Tibial nerve (tissue), 4 donors: ENCODE data around the gene AUTS2. TPM values are rescaled to one million over a fixed set of nuclear protein-coding genes. Genes with fewer than 3 reads are reported as not detected.

Experiments used
- DNase-seq, 2 donors: peaks; one replicate each; pipeline ENCODE4 v3.0.0-alpha.2; 2019; ENCODE audit warnings: low spot score in 2 of 2
- H3K27ac ChIP-seq, 4 donors: fragments of 200-600 bp; sonication (generic) in 3 of 4; one replicate each; pipeline ENCODE4 v1.5.1; 2017 to 2019; ENCODE audit warnings: mild to moderate bottlenecking in 1 of 4
- H3K27me3 ChIP-seq, 2 donors: fragments of 200-600 bp; sonication (generic) in 1 of 2; one replicate each; pipeline versions ENCODE4 v1.5.1 to v1.6.0; 2017 to 2019
- H3K36me3 ChIP-seq, 3 donors: fragments of 200-600 bp; sonication (generic); one replicate each; pipeline ENCODE4 v1.5.1; 2018 to 2019
- H3K4me1 ChIP-seq, 4 donors: fragments of 200-600 bp; sonication (generic) in 3 of 4; one replicate each; pipeline ENCODE4 v1.5.1; 2017 to 2019
- H3K4me3 ChIP-seq, 4 donors: fragments of 200-600 bp; sonication (generic) in 3 of 4; one replicate each; pipeline ENCODE4 v1.5.1; 2017 to 2019; ENCODE audit warnings: mild to moderate bottlenecking in 1 of 4, moderate library complexity in 1 of 4
- H3K9me3 ChIP-seq, 4 donors: fragments of 200-600 bp; sonication (generic) in 3 of 4; one replicate each; pipeline ENCODE4 v1.5.1; 2017 to 2019
- CTCF ChIP-seq, 5 experiments: fragments of 200-600 bp in 3 of 5; fragments of 450-650 bp in 2 of 5; sonication (generic) in 3 of 5; IDR thresholded peaks; one replicate each; pipeline ENCODE4 v1.5.1; 2016 to 2019; ENCODE audit warnings: antibody characterized with exemption in 5 of 5, mild to moderate bottlenecking in 3 of 5, moderate library complexity in 2 of 5
- EP300 ChIP-seq, 2 donors: sonication (generic); formaldehyde crosslinking; IDR thresholded peaks; one replicate each; pipeline ENCODE4 v1.6.1; 2017; ENCODE audit warnings: antibody characterized with exemption in 2 of 2, mild to moderate bottlenecking in 1 of 2
- POLR2A ChIP-seq, 2 donors: fragments of 450-650 bp; IDR thresholded peaks; one replicate each; pipeline ENCODE4 v1.6.1; 2017; ENCODE audit warnings: antibody characterized with exemption in 2 of 2, mild to moderate bottlenecking in 2 of 2, moderate library complexity in 2 of 2
- WGBS, 2 donors: methylation state at CpG; one replicate each; pipeline ENCODE4 v1.1.5; 2018; 5-methylcytosine and 5-hydroxymethylcytosine counted together
- total RNA-seq, 4 donors: library from RNA; depleted of rRNA; stranded (reverse); fragments of >200 nt; gene quantifications; one replicate each; pipeline ENCODE4 v1.1.0, GENCODE V29; 2016

Gene AUTS2
- total RNA-seq, 4 donors from 2014 or later, result 56.6 to 87.9 (median 71.6) TPM

DNA sequence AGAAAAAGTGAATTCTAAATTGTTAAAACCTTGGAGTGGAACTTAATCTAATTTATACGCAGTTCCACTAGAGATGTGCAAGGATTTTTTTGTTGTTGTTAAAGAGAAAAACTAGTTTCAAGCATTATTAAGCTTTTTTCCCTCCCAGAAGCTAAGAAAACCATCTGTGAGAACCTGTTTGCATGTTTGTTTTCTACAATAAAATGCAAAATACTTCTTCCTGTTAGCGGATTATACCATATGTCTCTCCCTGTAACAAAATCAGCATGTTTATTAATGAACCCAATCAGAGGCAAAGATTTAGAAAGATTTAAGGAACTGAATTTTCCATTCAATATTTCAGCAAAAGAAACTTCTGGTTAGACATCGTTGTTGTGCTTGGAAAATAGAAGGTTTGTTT lies 953.9 kb downstream of the AUTS2 start:
- H3K36me3 ChIP-seq, result no peaks in the 10 kb centered on the region
- no peaks in the 10 kb centered on the region for H3K27me3 ChIP-seq
- no peak overlapping the region for H3K27ac ChIP-seq
- TF ChIP-seq POLR2A (IDR thresholded peaks at IDR 0.05), result no peak
- TF ChIP-seq EP300 (IDR thresholded peaks at IDR 0.05), result no peak
- TF ChIP-seq CTCF (IDR thresholded peaks at IDR 0.05), result no peak
- 53 to 61% methylated on average over 3 of the region's 3 CpGs for WGBS, 2 donors
- H3K4me1 ChIP-seq, result no peaks in the 10 kb centered on the region
- no peak for DNase-seq
- H3K9me3 ChIP-seq, result peaks cover 0 to 3% (median 0%) of the 10 kb centered on the region in 4 donors
- H3K4me3 ChIP-seq, result no peak overlapping the region

DNA sequence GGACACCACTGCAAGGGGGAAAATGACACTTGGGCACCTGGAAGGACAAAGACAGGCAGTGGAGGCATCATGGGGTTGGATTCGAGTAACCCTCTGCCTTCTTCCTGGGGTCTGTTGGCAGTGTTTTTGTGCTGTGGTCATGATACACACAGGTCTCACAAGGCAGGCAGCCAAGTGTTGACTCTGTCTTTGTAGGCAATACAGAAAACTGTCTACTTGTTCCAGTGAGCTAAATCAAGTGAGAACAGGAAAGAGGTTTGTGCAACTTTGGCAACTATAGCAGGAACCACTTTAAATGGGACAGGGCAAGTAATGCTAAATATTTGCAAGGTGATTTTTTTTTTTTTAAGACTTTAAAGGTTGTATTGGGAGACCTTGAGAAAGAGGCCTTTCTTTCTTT lies 955.1 kb downstream of the AUTS2 start:
- Histone ChIP-seq H3K4me1 (no peaks in the 10 kb centered on the region), H3K9me3 (no peaks in the 10 kb centered on the region), H3K36me3 (no peaks in the 10 kb centered on the region), H3K27ac (no peak overlapping the region), H3K4me3 (no peak overlapping the region), H3K27me3 (no peaks in the 10 kb centered on the region)
- peak in 1 of 2 donors; percentile 18 for DNase-seq
- WGBS, 2 donors, result 60 to 83% methylated on average over 1 of the region's 1 CpG
- TF ChIP-seq CTCF (IDR thresholded peaks at IDR 0.05), result no peak

- H3K9me3 ChIP-seq, result peaks cover 0 to 4% (median 0%) of the 10 kb centered on the region in 4 donors
- no peak overlapping the region for H3K27ac ChIP-seq
- H3K36me3 ChIP-seq, result no peaks in the 10 kb centered on the region
- 80 to 94% methylated on average over 1 of the region's 1 CpG for WGBS, 2 donors
- DNase-seq, result no peak
- H3K27me3 ChIP-seq, result no peaks in the 10 kb centered on the region
- H3K4me3 ChIP-seq, result no peak overlapping the region
- no peaks in the 10 kb centered on the region for H3K4me1 ChIP-seq
- TF ChIP-seq CTCF (IDR thresholded peaks at IDR 0.05), result no peak
- TF ChIP-seq POLR2A (IDR thresholded peaks at IDR 0.05), result no peak
- no peak for TF ChIP-seq EP300 (IDR thresholded peaks at IDR 0.05)
Observed at GRCh38 chr7:70554646-70555045, 956.4 kb downstream of the AUTS2 start.

- Histone ChIP-seq H3K9me3 (peaks cover 0 to 4% (median 0%) of the 10 kb centered on the region in 4 donors), H3K4me3 (no peak overlapping the region), H3K4me1 (no peaks in the 10 kb centered on the region), H3K36me3 (no peaks in the 10 kb centered on the region), H3K27me3 (no peaks in the 10 kb centered on the region), H3K27ac (no peak overlapping the region)
- 89 to 100% methylated on average over 2 of the region's 2 CpGs for WGBS, 2 donors
- no peak for DNase-seq
- no peak for TF ChIP-seq EP300 (IDR thresholded peaks at IDR 0.05)
- TF ChIP-seq POLR2A (IDR thresholded peaks at IDR 0.05), result no peak
- no peak for TF ChIP-seq CTCF (IDR thresholded peaks at IDR 0.05)
Observed at GRCh38 chr7:70556761-70557160, 958.5 kb downstream of the AUTS2 start.

DNA sequence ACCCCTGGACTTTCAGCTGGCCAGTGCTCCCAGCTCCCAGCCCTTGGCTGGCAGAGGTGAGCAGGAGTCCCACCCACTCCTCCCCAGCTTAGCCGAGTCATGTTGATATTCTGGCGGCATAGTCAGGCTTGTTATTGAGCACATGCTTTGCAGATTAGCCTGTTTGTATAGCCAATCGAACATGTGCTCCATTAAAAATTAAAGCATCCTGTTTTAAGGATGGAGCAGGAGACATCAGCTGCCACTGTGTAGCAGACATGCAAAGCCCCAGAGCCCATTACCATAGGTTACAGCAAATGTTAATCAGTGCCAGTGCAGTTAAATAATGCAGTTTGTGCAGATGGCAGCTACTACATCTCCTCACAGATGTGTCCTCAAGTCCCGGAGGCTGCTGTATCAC lies 959.1 kb downstream of the AUTS2 start:
- Histone ChIP-seq H3K4me3 (no peak overlapping the region), H3K27ac (no peak overlapping the region), H3K27me3 (no peaks in the 10 kb centered on the region), H3K4me1 (no peaks in the 10 kb centered on the region), H3K36me3 (no peaks in the 10 kb centered on the region), H3K9me3 (peaks cover 0 to 4% (median 0%) of the 10 kb centered on the region in 4 donors)
- no peak for DNase-seq
- 59 to 78% methylated on average over 4 of the region's 4 CpGs for WGBS, 2 donors
- TF ChIP-seq CTCF (IDR thresholded peaks at IDR 0.05) (no peak), POLR2A (IDR thresholded peaks at IDR 0.05) (no peak), EP300 (IDR thresholded peaks at IDR 0.05) (no peak)
